HG03108 (cell line): Measurements from ENCODE around the gene LRRK1.

Experiments used
- ATAC-seq: cut with Tn5 transposase; IDR thresholded peaks from one replicate; pipeline ENCODE4 v1.9.1; 2021; ENCODE audit warnings: moderate library complexity; ENCODE audit not compliant: unreplicated experiment

LRRK1 gene

GRCh38 chr15:100931143-100931890 is 12.2 kb downstream of the LRRK1 start:
- ATAC-seq = no peak

GRCh38 chr15:100932676-100933348 is 13.7 kb downstream of the LRRK1 start:
- ATAC-seq = no peak

GRCh38 chr15:100934166-100934565 is 15.0 kb downstream of the LRRK1 start:
- no peak for ATAC-seq

GRCh38 chr15:100934726-100935125 is 15.6 kb downstream of the LRRK1 start:
- ATAC-seq = no peak

GRCh38 chr15:100937171-100937570 is 18.0 kb downstream of the LRRK1 start:
- no peak for ATAC-seq

GRCh38 chr15:100939791-100940190 is 20.6 kb downstream of the LRRK1 start:
- ATAC-seq = no peak

- ATAC-seq = peak; percentile 55
Observed at GRCh38 chr15:100940767-100941379, 21.7 kb downstream of the LRRK1 start.

- peak; percentile 41 for ATAC-seq
Observed at GRCh38 chr15:100941536-100941935, 22.4 kb downstream of the LRRK1 start.

- ATAC-seq = peak; percentile 25
Observed at GRCh38 chr15:100942656-100943425, 23.7 kb downstream of the LRRK1 start.

- no peak for ATAC-seq
Observed at GRCh38 chr15:100944244-100944895, 25.2 kb downstream of the LRRK1 start.

GRCh38 chr15:100944986-100945385 is 25.8 kb downstream of the LRRK1 start:
- no peak for ATAC-seq

- ATAC-seq = no peak
Observed at GRCh38 chr15:100947760-100948429, 28.7 kb downstream of the LRRK1 start.

GRCh38 chr15:100948430-100948762 is 29.2 kb downstream of the LRRK1 start:
- no peak for ATAC-seq

- ATAC-seq = no peak
Observed at GRCh38 chr15:100949691-100950090, 30.5 kb downstream of the LRRK1 start.

- no peak for ATAC-seq
Observed at GRCh38 chr15:100951965-100952364, 32.8 kb downstream of the LRRK1 start.

- no peak for ATAC-seq
Observed at GRCh38 chr15:100952566-100952965, 33.4 kb downstream of the LRRK1 start.

GRCh38 chr15:100958326-100959065 is 39.3 kb downstream of the LRRK1 start:
- no peak for ATAC-seq

GRCh38 chr15:100959066-100960050 is 40.2 kb downstream of the LRRK1 start:
- ATAC-seq = no peak
